OCI-LY1 (cell line): ENCODE measurements around the gene SLC6A7.

Experiments used
- H2AFZ ChIP-seq: fragments of 200-600 bp; sonication (generic), shearing (Covaris generic); 2 replicates; pipeline ENCODE4 v1.6.0; 2014; ENCODE audit warnings: antibody characterized with exemption, mild to moderate bottlenecking, low read length
- H3F3A ChIP-seq: fragments of 200-600 bp; sonication (generic), shearing (Covaris generic); 2 replicates; pipeline ENCODE4 v1.6.0; 2014; ENCODE audit warnings: mild to moderate bottlenecking, antibody characterized with exemption, low read length, moderate library complexity; ENCODE audit not compliant: insufficient read depth
- H3K27ac ChIP-seq: fragments of 200-600 bp; sonication (generic); 2 replicates; pipeline ENCODE4 v1.5.1; 2014; ENCODE audit warnings: low read length, mixed run types, mild to moderate bottlenecking, low read depth; ENCODE audit not compliant: poor library complexity, severe bottlenecking
- H3K27me3 ChIP-seq: fragments of 200-600 bp; sonication (generic); 2 replicates; pipeline ENCODE4 v1.6.0; 2014; ENCODE audit warnings: antibody characterized with exemption, mild to moderate bottlenecking, low read length, moderate library complexity; ENCODE audit not compliant: insufficient read depth
- H3K36me3 ChIP-seq: fragments of 200-600 bp; sonication (generic); 2 replicates; pipeline ENCODE4 v1.6.1; 2014; ENCODE audit warnings: mild to moderate bottlenecking, antibody characterized with exemption, low read length, moderate library complexity, mixed read lengths; ENCODE audit not compliant: insufficient read depth
- H3K4me1 ChIP-seq: fragments of 200-600 bp; sonication (generic); 2 replicates; pipeline ENCODE4 v1.5.1; 2014; ENCODE audit warnings: mild to moderate bottlenecking, low read length, moderate library complexity; ENCODE audit not compliant: insufficient read depth, severe bottlenecking
- H3K4me2 ChIP-seq: fragments of 200-600 bp; sonication (generic), shearing (Covaris generic); 2 replicates; pipeline ENCODE4 v1.6.1; 2014; ENCODE audit warnings: low read length
- H3K4me3 ChIP-seq: fragments of 200-600 bp; sonication (generic); 2 replicates; pipeline ENCODE4 v1.5.1; 2014; ENCODE audit warnings: low read length, low read depth, mild to moderate bottlenecking, mixed read lengths; ENCODE audit not compliant: poor library complexity, severe bottlenecking
- H3K79me2 ChIP-seq: fragments of 200-600 bp; shearing (Covaris generic); 2 replicates; pipeline ENCODE4 v1.6.1; 2016; ENCODE audit warnings: mixed run types, low read length, mixed read lengths; ENCODE audit not compliant: insufficient read depth
- H3K9ac ChIP-seq: fragments of 200-600 bp; sonication (generic), shearing (Covaris generic); 2 replicates; pipeline ENCODE4 v1.6.1; 2014; ENCODE audit warnings: mild to moderate bottlenecking, low read length, mixed read lengths
- H3K9me2 ChIP-seq: fragments of 200-600 bp; sonication (generic), shearing (Covaris generic); 2 replicates; pipeline ENCODE4 v1.6.1; 2014; ENCODE audit warnings: low read depth, mild to moderate bottlenecking, low read length, mixed read lengths
- H3K9me3 ChIP-seq: fragments of 200-600 bp; shearing (Covaris generic); 2 replicates; pipeline ENCODE4 v1.6.1; 2014; ENCODE audit warnings: low read length, mixed read lengths
- H4K20me1 ChIP-seq: fragments of 200-600 bp; sonication (generic), shearing (Covaris generic); 2 replicates; pipeline ENCODE4 v1.6.0; 2016; ENCODE audit warnings: mild to moderate bottlenecking, low read length; ENCODE audit not compliant: insufficient read depth
- EZH2 ChIP-seq: fragments of 200-600 bp; sonication (generic), shearing (Covaris generic); IDR thresholded peaks from 2 replicates; pipeline ENCODE4 v1.8.0; 2017; ENCODE audit warnings: borderline replicate concordance, mixed run types, mild to moderate bottlenecking, antibody characterized with exemption, low read length, moderate library complexity, mixed read lengths
- TF ChIP-seq, protein P1 (sequence below): fragments of 200-600 bp; sonication (generic), shearing (Covaris generic); IDR thresholded peaks from 2 replicates; pipeline ENCODE4 v1.5.1; 2017; ENCODE audit warnings: mild to moderate bottlenecking, antibody characterized with exemption, low read length, moderate library complexity, mixed read lengths

The SLC6A7 gene

DNA sequence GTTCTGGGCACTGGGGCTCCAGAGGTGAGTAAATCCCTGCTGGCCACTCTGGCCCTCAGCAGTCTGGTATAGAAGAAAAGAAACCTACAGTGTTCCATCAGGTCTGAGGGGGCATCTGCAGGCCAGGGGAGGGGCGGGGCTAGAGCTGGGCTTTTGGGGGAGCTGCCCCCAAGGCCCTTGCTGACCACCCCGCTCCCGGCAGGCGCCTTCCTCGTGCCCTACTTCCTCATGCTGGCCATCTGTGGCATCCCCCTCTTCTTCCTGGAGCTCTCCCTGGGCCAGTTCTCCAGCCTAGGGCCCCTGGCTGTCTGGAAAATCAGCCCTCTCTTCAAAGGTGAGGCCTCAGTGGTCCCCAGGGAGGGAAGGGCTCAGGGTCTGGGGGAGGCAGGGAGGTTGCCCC is 6.7 kb downstream of the SLC6A7 start:
- Histone ChIP-seq H3K9ac (no peak overlapping the region), H3K27me3 (peaks cover 4% of the 10 kb centered on the region; the same call in 1 of the 2 replicates), H2AFZ (no peak overlapping the region), H3K27ac (no peak overlapping the region), H4K20me1 (no peaks in the 10 kb centered on the region), H3K36me3 (no peaks in the 10 kb centered on the region), H3K4me3 (no peak overlapping the region), H3K9me3 (no peaks in the 10 kb centered on the region), H3K4me2 (no peak overlapping the region), H3K79me2 (no peaks in the 10 kb centered on the region), H3K9me2 (no peaks in the 10 kb centered on the region), H3K4me1 (no peaks in the 10 kb centered on the region), H3F3A (no peaks in the 10 kb centered on the region)
- TF ChIP-seq EZH2 = no peak
- TF ChIP-seq, protein P1, sequence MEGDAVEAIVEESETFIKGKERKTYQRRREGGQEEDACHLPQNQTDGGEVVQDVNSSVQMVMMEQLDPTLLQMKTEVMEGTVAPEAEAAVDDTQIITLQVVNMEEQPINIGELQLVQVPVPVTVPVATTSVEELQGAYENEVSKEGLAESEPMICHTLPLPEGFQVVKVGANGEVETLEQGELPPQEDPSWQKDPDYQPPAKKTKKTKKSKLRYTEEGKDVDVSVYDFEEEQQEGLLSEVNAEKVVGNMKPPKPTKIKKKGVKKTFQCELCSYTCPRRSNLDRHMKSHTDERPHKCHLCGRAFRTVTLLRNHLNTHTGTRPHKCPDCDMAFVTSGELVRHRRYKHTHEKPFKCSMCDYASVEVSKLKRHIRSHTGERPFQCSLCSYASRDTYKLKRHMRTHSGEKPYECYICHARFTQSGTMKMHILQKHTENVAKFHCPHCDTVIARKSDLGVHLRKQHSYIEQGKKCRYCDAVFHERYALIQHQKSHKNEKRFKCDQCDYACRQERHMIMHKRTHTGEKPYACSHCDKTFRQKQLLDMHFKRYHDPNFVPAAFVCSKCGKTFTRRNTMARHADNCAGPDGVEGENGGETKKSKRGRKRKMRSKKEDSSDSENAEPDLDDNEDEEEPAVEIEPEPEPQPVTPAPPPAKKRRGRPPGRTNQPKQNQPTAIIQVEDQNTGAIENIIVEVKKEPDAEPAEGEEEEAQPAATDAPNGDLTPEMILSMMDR = no peak

DNA sequence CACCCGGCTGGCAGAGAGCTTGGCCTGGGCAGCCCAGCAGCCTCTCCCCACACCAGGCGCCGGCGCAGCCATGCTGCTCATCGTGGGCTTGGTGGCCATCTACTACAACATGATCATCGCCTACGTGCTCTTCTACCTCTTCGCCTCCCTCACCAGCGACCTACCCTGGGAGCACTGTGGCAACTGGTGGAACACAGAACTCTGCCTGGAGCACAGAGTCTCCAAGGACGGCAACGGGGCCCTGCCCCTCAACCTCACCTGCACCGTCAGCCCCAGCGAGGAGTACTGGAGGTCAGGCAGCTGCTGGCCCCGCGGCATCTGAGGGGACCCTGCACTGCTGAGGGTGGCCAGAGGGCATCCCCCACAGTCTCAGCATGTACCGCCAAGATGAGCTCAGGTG is 7.1 kb downstream of the SLC6A7 start:
- Histone ChIP-seq H3K4me1 (no peaks in the 10 kb centered on the region), H4K20me1 (no peaks in the 10 kb centered on the region), H3K9ac (no peak overlapping the region), H3K4me2 (no peak overlapping the region), H3K27ac (no peak overlapping the region), H3K79me2 (no peaks in the 10 kb centered on the region), H3K9me2 (no peaks in the 10 kb centered on the region), H3K27me3 (peaks cover 4% of the 10 kb centered on the region; the same call in 1 of the 2 replicates), H3F3A (no peaks in the 10 kb centered on the region), H3K36me3 (no peaks in the 10 kb centered on the region), H3K9me3 (no peaks in the 10 kb centered on the region), H3K4me3 (no peak overlapping the region), H2AFZ (no peak overlapping the region)
- TF ChIP-seq, protein P1 = no peak
- no peak for TF ChIP-seq EZH2

DNA sequence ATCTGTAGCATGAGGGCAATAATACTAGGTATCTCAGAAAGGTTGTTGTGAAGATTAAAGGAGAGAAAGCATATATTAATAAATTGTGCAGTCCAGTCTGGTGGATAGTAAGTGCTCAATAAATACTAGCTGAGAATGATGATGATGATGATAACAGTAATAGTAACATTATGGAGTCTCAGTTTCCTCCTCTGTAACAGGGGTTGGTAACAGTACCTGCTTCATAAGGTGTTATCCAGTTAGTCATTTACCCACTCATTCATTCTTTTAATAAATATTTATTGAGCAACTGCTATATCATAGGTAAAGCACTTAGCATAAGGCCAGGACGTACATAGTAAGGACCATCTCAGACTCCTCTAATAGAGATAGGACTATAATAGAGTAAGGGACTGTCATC is 7.6 kb downstream of the SLC6A7 start:
- Histone ChIP-seq H3K79me2 (no peaks in the 10 kb centered on the region), H3K4me2 (no peak overlapping the region), H3K27ac (no peak overlapping the region), H3K9me3 (no peaks in the 10 kb centered on the region), H3F3A (no peaks in the 10 kb centered on the region), H3K4me3 (no peak overlapping the region), H3K9me2 (no peaks in the 10 kb centered on the region), H3K36me3 (no peaks in the 10 kb centered on the region), H3K9ac (no peak overlapping the region), H3K4me1 (no peaks in the 10 kb centered on the region), H2AFZ (no peak overlapping the region), H4K20me1 (no peaks in the 10 kb centered on the region), H3K27me3 (peaks cover 3% of the 10 kb centered on the region; the same call in 1 of the 2 replicates)
- TF ChIP-seq, protein P1 = no peak
- TF ChIP-seq EZH2 = no peak
